Keratinocyte (primary cell): ENCODE data around the gene CLCN7.

Source experiments
- CTCF ChIP-seq, 3 experiments: IDR thresholded peaks in 1 of 3; conservative IDR thresholded peaks in 1 of 3; optimal IDR thresholded peaks in 1 of 3; 2 replicates in 2 of 3; 3 replicates in 1 of 3; pipeline versions ENCODE3 to v1.5.1; 2011; ENCODE audit warnings: low read length in 3 of 3, mild to moderate bottlenecking in 3 of 3, moderate library complexity in 2 of 3, control low read depth in 1 of 3, inconsistent platforms in 1 of 3; ENCODE audit not compliant: insufficient read depth in 2 of 3; ENCODE audit errors: extremely low read depth in 1 of 3
- EZH2 ChIP-seq: IDR thresholded peaks from one replicate; pipeline ENCODE4 v1.6.1; 2012; ENCODE audit warnings: inconsistent platforms, mild to moderate bottlenecking, low read length, moderate library complexity

- TF ChIP-seq EZH2 = no peak
- TF ChIP-seq CTCF (optimal IDR thresholded peaks at IDR 0.05 in 1 of 3, IDR thresholded peaks at IDR 0.05 in 1 of 3, conservative IDR thresholded peaks at IDR 0.05 in 1 of 3; ENCODE audit: extremely low read depth in 1 of 3, insufficient read depth in 2 of 3, low read length in 3 of 3) = no peak
Measured at GRCh38 chr16:1456951-1457350, 17.9 kb downstream of the CLCN7 start.
